Right renal cortex interstitium (tissue), 3 donors: ENCODE data around the gene SH2D3A. TPM values are rescaled to one million over a fixed set of nuclear protein-coding genes. Genes with fewer than 3 reads are reported as not detected.
"Not testable (repeated sequence)": the region's sequence is repeated elsewhere in the genome, so short reads cannot be mapped to it uniquely, and the experiment has no call there.

ENCODE experiments used
- DNase-seq, 3 donors: peaks; one replicate each; pipeline ENCODE4 v3.0.0-alpha.2; 2013; ENCODE audit warnings: low read depth in 3 of 3, low spot score in 2 of 3
- polyA plus RNA-seq, 3 donors: library from polyadenylated mRNA; unstranded; fragments of 120-200 nt; gene quantifications; one replicate each; pipeline ENCODE4 v1.2.1, GENCODE V29; 2013; ENCODE audit not compliant: insufficient read length in 3 of 3

SH2D3A gene
- polyA plus RNA-seq, result 1 to 10 TPM; 4.8 to 5.6 (median 5.0) TPM

DNA sequence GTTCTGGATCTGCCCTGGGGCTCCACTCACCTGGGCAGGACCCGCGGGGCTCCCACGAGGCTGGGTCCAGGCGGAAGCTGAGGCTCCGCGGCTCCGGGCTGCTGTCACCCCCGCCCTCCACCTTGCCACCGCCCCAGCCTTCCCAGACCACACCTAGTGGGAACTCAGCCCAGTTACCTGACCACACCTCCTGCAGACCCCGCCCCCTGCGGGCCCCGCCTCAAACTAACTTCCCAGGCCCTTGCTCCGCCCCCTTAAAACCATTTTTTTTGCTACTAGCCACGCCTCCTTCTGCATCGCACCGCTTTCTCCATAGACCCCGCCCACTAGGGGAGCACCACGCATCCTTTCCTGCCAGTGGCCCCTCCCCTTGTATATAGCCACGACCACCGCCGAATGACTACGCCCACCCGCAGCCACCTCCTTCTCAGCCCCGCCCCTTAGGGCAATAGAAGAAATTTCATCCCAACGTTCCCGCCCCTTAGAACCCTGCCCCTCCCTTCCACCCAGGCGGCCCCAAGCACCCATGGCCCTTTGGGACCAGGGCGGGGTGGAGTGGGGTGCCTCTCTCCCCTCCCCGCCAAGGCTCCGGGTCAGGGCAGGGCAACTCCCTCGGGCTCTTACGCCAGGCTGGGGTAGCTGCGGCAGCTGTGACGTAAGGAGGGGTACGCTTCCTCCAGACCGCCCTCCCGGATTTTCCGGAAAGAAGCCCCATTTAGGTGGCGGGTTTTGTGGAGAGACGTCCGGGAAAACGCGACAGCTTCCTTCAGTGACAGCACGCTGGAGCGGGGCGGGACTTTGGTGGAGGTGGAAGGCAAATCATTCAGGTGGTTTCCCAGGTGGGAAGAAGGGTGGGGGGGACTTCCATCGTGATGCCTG, at the start of gene SH2D3A:
Gene SH2D3A (minus strand): TSS at position 79 of the 879 bp plus-strand sequence. CDS start 3,687 bp downstream, outside the sequence.
- no peak for DNase-seq

DNA sequence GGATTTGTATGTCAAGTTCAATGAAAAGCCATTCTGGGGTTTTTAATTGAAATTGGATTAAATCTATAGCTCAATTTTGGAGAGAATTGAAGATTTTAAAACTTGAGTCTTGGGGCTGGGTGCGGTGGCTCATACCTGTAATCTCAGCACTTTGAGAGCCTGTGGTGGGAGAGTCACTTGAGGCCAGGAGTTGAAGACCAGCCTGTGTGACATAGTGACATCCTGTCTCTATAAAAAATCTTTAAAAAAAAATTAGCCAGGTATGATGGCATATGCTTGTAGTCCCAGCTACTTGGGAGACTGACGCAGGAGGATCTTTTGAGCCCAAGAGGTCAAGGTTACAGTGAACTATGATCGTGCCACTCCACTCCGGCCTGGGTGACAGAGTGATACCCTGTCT, 46.4 kb upstream of the SH2D3A start:
- no peak for DNase-seq

DNA sequence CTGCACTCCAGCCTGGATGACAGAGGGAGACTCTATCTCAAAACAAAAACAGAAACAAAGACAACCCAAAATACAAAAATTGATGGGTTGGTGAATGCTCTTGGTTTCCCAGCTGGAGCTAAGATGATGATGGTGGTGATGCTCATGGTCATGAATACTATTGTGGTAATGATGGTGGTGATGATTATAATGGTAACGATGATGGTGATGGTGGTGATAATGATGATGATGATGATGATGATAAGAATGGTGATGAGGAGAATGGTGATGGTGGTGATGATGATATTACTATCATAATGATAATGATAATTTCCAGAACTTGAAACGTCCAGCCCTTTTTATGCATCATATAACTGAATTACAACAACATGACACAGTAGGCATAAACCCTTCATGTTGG, 45.4 kb upstream of the SH2D3A start:
- no peak for DNase-seq

DNA sequence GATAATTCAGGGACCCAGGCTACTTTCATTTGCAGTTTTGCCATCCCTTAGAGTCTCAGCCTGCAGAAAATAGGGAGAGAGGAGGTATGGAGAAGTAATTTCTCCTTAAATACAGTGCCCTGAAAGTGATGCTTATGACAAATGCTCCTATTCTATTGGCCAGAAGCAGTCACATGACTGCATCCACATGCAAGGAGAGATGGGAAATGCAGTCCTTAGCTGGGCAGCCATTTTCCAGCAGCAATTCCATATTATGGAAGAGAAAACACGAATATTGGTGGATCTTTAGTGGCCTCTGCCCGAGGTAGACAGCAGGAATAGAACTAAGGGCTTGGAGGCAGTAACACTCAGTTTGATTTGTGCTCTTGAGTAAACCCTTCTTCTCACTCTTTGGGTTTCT, 44.7 kb upstream of the SH2D3A start:
- no peak for DNase-seq

DNA sequence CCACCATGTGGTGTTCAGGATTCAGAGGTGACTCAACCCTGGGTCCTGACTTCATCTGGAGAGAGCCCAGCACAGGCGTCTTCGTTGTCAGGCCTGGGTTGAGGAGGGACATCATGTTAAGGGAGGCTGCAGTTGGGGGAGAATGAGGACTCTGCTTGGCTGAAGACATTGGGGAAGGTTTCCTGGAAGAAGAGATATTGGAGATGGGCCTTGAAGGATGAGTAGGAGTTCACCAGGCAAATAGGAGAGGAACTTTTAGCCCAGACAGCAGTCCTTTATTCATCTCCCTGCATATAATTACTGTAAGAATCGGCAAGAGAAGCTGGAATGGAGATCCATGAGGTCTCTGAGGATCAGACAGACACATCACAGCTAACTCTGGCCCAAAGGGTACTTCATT, 44.1 kb upstream of the SH2D3A start:
- no peak for DNase-seq

DNA sequence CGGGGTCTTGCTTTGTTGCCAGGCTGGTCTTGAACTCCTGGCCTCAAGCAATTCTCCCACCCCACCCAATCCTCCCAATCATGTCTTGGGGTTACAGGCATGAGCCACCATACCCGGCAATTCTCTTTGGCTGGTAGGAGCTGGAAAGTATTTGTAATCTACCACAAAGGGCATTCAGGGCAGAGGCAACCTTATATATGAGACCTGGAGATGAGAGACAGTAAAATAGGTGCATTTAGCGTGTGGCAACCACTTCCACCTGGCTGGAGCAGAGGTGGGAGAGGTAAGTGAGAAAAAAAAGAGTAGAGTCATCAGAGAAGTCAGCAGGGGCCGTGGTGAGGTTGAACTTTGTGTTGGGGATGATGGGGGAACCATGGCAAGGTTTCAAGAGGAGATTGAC, 42.0 kb upstream of the SH2D3A start:
- no peak for DNase-seq

DNA sequence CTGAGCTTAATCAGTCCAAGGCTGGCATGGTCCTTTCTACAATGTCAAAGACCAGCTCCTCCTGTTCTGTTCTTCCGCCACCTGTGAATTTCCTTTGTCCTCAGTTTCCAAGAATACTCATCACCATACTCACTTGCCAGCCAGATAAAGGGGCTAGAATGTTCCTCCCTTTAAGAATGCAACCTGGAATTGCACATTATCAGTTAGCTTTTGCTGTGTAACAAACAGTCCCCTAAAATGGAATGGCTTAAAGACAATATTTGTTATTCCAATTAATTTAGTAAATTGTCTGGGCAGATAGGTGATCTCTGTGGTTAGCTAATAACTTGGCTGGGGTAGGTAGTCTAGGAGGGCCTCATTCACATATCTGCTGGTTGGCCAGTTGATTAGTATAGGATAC, 41.3 kb upstream of the SH2D3A start:
- DNase-seq, result no peak

DNA sequence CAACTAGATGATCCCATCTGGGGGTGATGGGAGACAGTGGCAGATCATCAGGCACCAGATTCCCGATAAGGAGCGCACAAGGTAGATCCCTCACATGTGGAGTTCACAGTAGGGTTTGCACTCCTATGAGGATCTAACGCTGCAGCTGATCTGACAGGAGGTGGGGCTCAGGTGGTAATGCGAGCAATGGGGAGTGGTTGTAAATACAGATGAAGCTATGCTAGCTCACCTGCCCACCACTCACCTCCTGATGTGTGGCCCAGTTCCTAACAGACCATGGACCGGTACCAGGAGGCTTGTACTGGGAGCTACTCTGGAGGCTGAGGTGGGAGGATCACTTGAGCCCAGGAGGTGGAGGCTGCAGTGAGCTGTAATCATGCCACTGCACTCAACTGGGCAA, 40.1 kb upstream of the SH2D3A start:
- no peak for DNase-seq

DNA sequence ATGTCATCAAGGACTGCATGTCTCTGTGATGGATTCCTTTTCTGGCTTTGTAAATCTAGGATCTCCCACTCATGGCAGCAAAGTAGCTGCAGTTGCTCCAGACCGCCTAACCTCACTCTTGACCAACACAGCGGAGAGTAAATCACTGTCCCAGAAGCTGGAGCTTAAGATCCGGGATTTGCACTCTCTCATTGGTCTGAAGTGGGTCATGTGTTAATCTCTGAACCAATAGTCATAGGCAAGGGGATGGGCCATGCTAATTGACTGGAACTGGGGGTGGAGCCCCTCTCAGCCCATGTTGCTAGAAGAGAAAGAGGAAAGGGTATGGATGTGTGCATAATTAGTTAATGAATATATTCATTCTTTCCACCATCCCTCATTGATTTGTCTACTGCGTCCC, 39.3 kb upstream of the SH2D3A start:
- DNase-seq, result no peak

DNA sequence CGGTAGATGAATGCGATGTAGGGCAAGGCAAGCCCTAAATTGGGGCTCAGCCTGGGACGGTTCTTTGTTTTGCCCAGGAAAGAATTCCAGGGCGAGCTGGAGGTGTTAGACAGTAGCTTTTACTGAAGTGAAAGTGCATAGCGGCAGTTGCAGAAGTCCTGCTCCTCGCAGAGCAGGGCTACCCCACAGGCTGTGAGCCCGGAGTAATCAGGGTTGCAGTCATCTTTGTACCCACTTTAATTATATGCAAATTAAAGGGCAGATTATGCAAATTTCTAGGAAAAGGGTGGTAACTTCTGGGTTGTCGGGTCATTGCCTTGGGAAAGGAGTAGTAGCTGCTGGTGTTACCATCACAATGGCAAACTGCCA, 35.8 kb upstream of the SH2D3A start:
- no peak for DNase-seq

DNA sequence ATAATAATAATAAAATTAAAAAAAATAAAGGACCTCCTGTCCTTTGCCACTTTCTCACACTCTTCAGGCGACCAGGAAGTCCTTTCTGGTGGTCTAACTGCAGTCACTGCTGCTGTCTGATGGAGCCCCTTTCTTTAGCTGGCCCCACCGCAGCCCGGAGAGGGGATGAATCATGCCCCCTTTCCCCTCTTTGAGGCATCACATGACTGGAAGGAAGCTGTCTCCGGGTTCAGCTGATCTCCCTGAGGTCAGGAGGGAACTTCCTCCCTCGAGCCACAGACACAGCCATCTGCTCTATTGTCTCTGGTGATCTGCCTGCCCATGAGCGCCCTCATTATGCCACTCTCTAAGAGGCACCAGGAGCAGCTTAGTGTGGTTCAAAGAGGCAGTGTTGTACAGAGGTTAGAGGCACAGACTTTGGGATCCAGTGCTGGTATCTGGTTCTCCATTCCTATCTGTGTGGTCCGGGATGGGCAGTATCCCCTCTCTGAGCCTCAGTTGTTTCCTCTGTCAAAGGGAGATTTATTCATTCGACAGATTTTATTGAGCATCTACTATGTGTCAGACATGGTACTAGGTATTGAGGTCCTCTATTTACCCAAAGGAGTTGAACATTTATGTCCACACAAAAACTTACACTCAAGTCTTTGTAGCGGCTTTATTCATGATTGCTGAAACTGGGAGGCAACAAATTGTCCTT, 35.3 kb upstream of the SH2D3A start:
- DNase-seq, result no peak

DNA sequence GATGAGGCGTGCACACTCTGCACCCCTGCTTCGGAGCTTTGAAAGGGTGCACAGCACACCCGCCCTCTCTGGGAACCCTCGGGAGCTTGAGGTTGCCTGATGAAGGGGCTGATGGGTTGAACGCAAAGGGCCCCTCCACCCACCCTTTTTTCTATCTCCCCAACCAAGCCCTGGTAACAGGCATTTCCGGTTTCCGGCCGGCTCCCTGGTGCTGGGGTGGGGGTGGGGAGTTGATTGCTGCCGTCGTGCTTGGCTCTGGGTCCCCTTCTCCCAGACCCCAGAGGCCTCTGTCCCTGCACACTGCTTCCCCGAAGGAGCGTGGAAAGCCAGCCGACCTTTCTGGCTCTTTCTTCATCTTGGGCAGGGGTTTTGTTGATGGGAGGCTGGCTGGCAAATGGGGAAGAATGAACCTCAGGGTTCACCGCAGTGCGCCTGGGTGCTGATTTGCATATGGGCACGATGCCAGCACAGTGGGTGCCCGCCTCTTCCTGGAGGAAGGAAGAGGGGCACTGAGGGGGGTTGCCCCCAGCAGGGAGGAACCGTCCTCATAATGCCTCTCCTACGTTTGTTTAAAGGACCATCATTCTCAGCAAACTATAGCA, 34.4 kb upstream of the SH2D3A start:
- no peak for DNase-seq

DNA sequence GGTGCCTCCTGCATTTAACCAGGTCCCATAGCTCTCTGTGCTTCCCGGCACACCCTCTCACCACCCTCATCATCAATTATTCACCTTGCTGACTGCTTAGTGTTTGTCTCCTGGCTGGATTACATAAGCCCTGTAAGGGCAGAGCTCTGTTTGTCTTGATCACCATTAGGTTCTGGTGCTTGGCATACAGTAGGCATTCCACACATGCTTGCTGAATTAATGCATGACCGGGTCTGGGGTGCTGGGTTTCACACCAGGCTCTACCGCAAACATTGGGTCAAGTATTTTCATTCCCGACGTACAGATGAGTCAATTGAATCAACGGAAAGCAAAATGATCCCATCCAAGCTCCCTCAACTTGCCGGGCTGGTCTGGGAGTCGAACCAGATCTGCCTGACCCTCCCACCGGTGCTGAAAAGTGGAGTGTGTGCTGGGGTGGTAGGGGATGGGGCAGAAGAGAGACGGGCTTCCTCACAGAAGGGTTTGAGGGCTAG, 33.8 kb upstream of the SH2D3A start:
- no peak for DNase-seq

DNA sequence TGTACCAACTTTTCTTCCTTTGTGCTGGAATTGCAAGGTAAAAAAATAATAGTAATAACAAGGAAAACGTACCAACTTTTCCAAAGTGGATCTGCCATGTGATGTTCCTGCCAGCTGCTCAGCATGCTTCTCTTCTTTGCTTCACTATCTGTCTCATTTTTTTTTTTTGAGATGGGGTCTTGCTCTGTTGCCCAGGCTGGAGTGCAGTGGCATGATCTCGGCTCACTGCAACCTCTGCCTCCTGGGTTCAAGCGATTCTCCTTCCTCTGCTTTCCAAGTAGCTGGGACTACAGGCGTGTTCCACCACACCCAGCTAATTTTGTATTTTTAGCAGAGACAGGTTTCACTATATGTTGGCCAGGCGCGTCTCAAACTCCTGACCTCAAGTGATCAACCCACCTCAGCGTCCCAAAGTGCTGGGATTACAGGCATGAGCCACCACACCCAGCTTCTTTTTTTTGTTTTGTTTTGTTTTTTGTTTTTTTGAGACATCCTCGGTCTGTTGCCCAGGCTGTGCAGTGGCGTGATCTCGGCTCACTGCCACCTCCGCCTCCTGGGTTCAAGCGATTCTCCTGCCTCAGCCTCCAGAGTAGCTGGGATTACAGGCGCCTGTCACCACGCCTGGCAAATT, 33.0 kb upstream of the SH2D3A start:
- not testable (repeated sequence) for DNase-seq

DNA sequence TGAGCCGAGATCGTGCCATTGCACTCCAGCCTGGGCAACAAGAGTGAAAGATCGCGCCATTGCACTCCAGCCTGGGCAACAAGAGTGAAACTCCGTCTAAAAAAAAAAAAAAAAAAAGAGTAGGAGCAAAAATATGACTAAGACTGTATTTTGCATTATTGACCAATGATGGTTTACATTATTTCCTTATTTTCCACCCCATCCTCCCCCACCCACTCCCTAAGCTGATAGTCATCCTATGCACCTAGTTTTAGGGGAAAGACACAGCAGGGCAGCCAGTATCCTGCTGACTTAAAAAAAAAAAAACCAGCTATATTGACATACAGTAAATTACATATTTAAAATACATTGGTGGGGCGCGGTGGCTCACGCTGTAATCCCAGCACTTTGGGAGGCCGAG, 30.4 kb upstream of the SH2D3A start:
- DNase-seq, result no peak

DNA sequence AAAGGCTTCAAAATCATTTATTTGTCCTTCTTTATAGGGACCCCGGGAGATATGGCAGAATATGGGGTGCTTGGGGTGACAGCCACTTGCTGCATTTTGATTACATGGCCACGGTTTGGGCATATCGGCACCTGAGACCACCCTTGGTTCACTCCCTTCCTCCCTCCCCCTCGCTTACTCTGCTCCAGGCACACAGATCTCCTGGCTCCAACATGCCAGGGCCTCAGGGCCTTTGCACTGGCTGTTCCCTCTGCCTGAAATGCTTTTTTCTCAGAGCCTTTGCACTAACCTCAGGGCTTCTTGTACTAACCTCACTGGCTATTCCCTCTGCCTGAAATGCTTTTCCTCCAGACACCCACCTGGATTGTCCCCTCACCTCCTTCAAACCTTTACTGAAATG, 29.0 kb upstream of the SH2D3A start:
- DNase-seq, result no peak

DNA sequence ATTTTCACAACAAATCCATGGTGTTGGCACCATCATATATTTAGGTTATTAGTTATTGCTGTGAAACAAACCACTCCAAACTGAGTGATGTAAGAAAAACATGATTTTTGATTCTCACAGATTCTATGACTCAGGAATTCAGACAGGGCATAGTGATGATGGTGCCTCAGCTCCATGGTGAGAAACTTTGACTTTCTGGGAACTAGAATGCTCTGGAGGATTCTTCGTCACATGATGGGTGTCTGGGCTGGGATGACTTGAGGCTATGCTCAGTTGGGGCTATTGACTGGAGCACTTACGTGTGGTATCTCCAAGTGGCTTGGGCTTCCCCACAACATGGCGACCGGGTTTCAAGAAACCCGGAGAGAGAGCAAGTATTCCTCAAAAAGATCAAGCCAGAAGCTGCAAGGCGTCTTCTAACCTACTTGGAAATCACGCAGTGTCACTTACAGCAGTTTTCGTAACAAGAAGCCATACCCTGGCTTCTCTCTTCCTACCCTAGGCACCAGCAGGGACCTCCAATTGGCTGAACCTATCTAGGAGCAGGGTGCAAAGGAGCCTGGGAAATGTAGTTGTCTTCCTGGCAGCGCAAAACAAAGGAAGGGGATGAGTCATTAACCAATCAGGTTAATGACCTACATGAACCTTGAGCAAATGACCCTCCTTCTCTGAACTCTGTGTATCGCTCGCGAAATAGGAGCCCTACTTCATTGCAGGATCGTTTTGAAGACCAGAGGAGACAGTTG, 27.6 kb upstream of the SH2D3A start:
- DNase-seq, result no peak

DNA sequence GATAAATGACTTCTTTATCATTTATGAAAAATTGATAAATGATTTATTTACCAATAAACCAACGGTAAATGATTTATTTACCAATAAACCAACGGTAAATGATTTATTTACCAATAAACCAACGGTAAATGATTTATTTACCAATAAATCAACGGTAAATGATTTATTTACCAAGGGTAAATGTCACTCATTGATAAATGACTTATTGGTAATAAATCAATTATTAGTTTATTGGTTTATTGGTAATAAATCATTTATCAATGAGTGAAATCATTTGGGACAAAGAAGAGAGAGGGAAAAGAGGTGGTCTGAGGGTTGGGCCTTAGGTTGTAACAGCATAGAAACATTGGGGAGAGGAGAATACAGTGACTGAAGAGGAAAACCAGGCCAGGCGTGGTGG, 26.7 kb upstream of the SH2D3A start:
- no peak for DNase-seq

DNA sequence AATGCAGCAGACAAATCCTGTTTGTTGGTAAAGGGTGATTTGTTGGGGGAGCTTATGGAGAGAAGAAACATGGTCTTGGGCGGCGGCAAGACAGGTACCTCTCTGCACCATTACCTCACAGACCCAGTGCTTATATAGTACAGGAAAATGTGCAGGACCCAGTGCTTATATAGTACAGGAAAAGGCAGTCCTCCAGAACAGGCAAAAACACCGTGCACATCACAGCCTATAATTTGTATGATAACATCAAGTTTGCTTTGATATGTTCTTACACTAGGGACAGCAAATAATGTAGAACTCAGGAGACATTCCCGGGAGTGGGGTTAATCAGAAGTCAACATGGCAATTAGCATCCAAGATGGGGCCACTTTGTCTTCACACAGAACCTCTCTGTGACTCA, 26.2 kb upstream of the SH2D3A start:
- no peak for DNase-seq

DNA sequence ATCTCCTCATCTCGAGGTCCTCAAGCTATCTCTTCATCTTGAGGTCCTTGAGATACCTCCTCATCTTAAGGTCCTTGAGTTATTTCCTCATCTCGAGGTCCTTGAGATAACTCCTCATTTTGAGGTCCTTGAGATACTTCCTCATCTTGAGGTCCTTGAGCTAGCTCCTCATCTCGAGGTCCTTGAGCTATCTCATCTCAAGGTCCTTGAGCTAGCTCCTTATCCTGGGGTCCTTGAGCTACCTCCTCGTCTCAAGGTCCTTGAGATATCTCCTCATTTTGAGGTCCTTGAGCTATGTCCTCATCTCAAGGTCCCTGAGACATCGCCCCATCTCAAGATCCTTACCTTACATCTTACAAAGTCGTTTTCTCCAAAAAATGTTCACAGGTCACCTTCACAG, 24.0 kb upstream of the SH2D3A start:
- DNase-seq, result no peak
